Measurements from ENCODE around the gene UMODL1. TPM values are rescaled to one million over a fixed set of nuclear protein-coding genes. Genes with fewer than 3 reads are reported as not detected.

UMODL1 gene
- total RNA-seq, 1 experiment from 2014 or later: not detected

DNA sequence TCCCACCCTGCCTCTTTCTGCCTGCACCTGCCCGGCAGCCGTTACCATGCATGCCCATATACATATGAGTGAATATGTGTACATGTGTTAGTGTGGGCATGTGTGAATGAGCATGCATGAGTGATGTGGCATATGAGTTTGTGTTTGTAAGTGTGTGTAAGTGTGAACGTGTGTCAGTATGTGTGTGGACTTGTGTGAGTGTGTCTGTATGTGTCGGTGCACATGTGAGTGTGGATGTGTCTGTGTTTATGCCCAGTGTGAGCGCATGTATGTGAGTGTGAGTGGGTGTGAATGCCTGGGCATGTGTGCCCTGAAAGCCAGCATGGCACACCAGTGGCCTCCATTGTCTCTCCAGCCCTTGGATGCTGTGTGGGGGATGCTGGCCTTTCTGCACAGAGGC is 2.5 kb upstream of the UMODL1 start:
- Histone ChIP-seq H4K8ac (replicated peaks; ENCODE audit: insufficient read length, low read depth, low read length) (no peak overlapping the region), H3K14ac (ENCODE audit: insufficient read depth, low read length) (no peak overlapping the region), H3K23ac (ENCODE audit: insufficient read length, low read depth, low read length) (no peak overlapping the region), H2AK5ac (ENCODE audit: insufficient read length, low read length) (no peak overlapping the region), H4K20me1 (ENCODE audit: control insufficient read depth, insufficient read depth, insufficient read length) (no peaks in the 10 kb centered on the region), H3K79me1 (ENCODE audit: insufficient read depth, low read depth, low read length, poor library complexity, severe bottlenecking) (no peaks in the 10 kb centered on the region), H3K23me2 (ENCODE audit: insufficient read length, low read depth, low read length, poor library complexity, severe bottlenecking) (no peaks in the 10 kb centered on the region), H2BK120ac (ENCODE audit: low read depth, low read length, poor library complexity, severe bottlenecking) (no peak overlapping the region), H3K79me2 (ENCODE audit: insufficient read depth, low read length) (no peaks in the 10 kb centered on the region), H4K91ac (ENCODE audit: insufficient read length, low read depth, low read length) (no peak overlapping the region), H2AFZ (ENCODE audit: low read length) (no peak overlapping the region), H3K9me3 (ENCODE audit: control insufficient read depth, low read depth, low read length) (no peaks in the 10 kb centered on the region), H4K5ac (ENCODE audit: insufficient read length, low read depth, low read length) (no peak overlapping the region), H3K4me2 (ENCODE audit: insufficient read depth, insufficient read length, low read length) (no peak overlapping the region), H2BK20ac (ENCODE audit: low read depth, low read length, poor library complexity, severe bottlenecking) (no peak overlapping the region), H3K27ac (ENCODE audit: insufficient read length, low read depth, low read length) (no peak overlapping the region), H3K4me1 (ENCODE audit: insufficient read depth, low read length) (no peaks in the 10 kb centered on the region), H2BK12ac (ENCODE audit: insufficient read length, low read depth, low read length) (no peak overlapping the region), H3K56ac (ENCODE audit: insufficient read length, low read depth, low read length) (no peak overlapping the region), H2BK15ac (ENCODE audit: low read depth, low read length) (no peak overlapping the region), H2BK5ac (ENCODE audit: insufficient read length, low read length) (no peak overlapping the region), H3K18ac (ENCODE audit: insufficient read length, low read depth, low read length) (no peak overlapping the region), H3K9ac (ENCODE audit: extremely low read depth, insufficient read length, low read length) (no peak overlapping the region), H3K27me3 (ENCODE audit: insufficient read depth, low read length) (no peaks in the 10 kb centered on the region), H3T11ph (ENCODE audit: low read length) (no peak overlapping the region), H3K4ac (ENCODE audit: low read depth, low read length) (no peak overlapping the region)
- peaks cover 24% of the 10 kb centered on the region in 2 experiments for H3K4me1 Mint-ChIP-seq
- TF ChIP-seq, protein P1, sequence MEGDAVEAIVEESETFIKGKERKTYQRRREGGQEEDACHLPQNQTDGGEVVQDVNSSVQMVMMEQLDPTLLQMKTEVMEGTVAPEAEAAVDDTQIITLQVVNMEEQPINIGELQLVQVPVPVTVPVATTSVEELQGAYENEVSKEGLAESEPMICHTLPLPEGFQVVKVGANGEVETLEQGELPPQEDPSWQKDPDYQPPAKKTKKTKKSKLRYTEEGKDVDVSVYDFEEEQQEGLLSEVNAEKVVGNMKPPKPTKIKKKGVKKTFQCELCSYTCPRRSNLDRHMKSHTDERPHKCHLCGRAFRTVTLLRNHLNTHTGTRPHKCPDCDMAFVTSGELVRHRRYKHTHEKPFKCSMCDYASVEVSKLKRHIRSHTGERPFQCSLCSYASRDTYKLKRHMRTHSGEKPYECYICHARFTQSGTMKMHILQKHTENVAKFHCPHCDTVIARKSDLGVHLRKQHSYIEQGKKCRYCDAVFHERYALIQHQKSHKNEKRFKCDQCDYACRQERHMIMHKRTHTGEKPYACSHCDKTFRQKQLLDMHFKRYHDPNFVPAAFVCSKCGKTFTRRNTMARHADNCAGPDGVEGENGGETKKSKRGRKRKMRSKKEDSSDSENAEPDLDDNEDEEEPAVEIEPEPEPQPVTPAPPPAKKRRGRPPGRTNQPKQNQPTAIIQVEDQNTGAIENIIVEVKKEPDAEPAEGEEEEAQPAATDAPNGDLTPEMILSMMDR (conservative IDR thresholded peaks at IDR 0.05): no peak
- H3K36me3 Mint-ChIP-seq (ENCODE audit: insufficient read depth in 1 of 3, low read depth in 3 of 3): no peaks in the 10 kb centered on the region
- no peak overlapping the region for H3K27ac Mint-ChIP-seq
- WGBS (ENCODE audit: extremely low coverage, insufficient read length, low lambda C conversion rate): no CpG with 5 or more reads among the region's 5 CpGs
- no peaks in the 10 kb centered on the region for H3K9me3 Mint-ChIP-seq
- peaks cover 14% of the 10 kb centered on the region for H3K27me3 Mint-ChIP-seq (ENCODE audit: low read depth)
- no peak overlapping the region for H3K4me3 Mint-ChIP-seq
- no peak for DNase-seq
